NCI-H2196 treated with DMSO at 0.1 percent for 48 hours (cell line): ENCODE data around the gene EMC9.

Source experiments
- DNase-seq: peaks from one replicate; lab custom pipeline; 2025; ENCODE audit not compliant: unreplicated experiment; lab: John Stamatoyannopoulos, UW

Gene EMC9

DNA sequence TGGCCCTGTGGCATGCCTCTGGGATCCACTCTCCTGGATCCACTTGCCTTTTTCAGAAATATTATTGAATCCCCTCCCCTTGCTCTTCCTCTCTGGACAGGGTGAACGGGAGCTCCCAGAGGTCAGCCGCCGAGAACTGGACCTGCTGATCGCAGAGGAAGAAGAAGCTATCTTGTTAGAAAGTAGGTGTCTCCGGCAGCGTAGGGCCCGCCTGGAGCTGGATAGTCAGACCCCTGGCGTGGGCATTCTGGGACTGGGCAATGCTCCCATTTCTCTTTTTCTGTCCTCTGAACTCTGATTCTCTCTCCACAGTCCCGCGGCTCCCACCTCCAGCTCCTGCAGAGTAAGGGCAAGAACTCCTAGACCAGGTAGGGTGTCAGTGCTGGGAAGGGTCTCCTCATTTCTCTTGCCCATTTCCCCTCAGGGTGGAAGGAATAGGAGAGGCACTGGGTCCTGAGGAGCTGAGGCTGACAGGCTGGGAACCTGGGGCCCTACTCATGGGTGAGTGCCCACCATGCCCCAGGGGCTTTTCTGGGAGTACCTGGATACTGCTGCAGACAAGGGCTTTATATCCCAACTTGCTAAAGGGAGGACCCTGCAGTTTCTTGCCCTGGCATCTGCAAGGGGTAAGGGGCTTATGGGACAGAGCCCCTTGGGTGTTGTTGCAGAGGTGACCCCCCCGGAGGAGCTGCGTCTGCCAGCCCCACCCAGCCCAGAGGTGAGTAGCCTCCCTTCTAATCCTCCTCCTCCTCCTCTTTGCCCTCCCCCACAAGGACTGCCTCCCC, 35.8 kb upstream of the EMC9 start:
- no peak for DNase-seq

DNA sequence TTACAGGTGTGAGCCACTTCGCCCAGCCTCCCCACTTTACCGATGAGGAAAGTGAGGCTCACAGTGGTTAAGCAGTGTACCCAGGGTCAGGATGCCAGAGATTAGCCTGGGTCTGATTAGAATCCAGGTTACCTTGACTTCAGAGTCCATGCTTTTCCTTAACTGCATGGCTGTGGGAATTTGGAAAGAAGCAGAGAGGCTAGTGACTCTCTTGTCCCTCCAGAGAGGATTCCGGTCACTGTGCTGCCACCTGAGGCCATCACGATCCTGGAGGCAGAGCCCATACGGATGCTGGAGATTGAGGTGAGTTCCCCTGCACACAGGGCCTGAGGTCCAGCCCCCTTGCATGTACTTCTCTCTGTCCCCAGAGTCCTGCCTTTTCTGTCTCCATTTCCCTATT, 35.2 kb upstream of the EMC9 start:
- no peak for DNase-seq

DNA sequence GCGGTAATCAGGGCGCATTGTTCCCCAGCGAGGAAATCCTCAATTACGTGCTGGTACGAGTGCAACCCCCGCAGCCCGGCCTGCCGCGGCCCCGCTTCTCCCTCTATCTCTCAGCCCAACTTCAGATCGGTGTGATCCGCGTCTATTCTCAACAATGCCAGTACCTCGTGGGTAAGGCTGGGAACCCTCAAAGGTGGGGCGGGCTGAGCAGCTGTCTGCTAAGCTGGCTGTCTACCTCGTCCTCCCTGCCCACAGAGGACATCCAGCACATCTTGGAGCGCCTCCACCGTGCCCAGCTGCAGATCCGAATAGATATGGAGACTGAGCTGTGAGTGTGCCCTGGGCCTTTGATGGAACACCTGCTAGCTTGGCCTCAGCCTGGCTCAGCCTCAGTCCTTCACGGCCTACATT, 31.5 kb upstream of the EMC9 start:
- DNase-seq: no peak

DNA sequence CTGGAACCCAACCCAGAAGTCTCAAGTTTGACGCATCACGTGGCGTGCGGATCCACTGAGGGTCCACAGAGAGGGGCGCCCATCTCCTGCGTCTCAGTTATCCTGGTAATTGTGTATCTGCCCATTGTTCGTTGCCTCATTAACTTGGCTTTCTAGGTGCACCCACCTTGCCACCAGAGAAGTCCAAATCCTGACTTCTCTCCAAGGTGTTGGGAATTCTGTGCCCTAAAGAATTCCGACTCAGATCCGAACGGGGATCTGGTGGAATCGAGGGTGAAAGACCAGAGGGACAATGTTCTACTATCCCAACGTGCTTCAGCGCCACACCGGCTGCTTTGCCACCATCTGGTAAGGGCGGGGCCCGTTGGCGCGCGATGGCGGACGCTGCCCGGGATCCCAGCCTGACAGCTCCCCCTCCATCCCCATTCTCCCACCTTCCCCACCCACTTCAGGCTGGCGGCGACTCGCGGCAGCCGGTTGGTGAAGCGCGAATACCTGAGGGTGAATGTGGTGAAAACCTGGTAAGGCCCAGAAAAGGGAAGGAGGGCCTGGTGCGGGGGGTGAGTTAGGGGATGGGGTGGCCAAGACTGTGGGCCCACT, 31.0 kb upstream of the EMC9 start:
- no peak for DNase-seq

DNA sequence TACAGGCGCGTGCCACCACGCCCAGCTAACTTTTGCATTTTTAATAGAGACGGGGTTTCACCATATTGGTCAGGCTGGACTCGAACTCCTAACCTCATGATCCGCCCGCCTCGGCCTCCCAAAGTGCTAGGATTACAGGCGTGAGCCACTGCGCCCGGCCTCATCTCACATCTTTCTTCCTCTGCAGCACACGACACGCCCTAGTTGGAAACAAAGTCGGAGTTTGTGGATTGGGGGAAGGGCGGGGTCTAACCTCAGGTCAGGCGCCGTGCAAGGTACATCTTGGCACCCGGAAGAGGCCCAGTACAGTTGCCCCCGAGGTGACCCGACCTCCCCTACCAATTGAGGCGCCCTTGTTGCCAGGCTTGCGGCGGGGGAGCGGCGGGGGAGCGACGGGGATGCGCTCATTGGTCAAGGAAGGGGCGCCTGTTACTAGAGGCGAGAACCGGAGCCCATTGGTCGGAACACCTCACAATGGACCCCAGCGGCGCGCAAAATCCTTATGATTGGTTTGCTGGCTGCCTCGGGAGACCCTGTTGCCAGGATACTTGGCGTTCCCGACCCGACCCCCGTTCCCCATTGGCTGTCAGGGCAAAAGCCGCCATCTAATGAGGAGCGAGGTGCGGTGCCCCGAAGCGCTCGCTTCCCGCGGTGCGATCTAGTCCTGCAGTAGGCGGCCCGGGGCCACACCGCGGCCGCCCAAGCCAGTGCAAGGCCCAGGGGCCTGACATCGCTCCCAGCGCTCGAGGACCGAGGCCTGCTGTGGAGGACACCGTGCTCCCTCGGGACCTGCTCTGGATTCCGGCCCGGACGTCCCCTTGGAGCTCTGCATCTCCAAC, 30.2 kb upstream of the EMC9 start, which contains the start of gene REC8:
Gene REC8 (plus strand): TSS at position 659 of the 839 bp plus-strand sequence. CDS start 473 bp downstream, outside the sequence.
- DNase-seq: no peak

DNA sequence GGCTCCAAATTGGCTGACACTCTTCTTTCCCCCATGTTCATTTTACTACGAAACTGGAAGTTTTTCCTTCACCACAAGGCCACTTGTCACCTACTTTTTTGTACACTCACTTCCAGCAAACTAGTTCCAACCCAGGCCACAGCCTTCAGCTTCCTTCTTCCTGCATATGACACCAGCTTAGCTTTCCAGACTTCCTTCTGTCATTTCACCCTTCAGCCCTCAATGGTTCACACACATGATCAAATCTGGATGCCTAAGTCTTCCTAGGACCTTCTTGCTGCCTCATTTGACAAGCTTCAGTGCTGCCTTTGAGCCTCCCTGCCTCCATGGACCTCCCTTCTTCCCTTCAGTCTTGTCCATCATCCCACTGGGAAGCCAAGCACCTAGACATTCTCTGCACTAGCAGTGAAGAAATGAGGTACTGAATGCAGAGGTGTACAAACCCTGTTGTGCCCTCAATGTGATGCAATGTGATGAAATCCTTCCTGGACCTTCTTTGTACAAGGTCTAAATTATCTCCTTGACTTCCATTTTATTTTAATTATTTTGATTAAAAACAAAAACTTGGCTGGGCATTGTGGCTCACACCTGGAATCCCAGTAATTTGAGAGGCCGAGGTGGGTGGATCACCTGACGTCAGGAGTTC, 26.2 kb upstream of the EMC9 start:
- no peak for DNase-seq

DNA sequence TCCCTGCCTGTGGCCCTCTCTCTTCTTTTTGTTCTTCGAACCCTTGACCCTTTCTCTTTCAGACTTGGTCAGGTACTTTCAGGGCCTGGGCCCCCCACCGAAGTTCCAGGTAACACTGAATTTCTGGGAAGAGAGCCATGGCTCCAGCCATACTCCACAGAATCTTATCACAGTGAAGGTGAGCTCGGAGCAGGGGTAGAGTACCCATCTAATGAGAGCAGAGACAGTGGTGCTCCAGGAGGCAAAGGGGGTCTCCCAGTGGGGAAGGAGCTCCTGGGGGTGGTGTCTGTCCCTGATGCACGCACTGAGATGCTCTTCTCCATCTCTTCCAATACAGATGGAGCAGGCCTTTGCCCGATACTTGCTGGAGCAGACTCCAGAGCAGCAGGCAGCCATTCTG, 24.4 kb upstream of the EMC9 start:
- DNase-seq: no peak

DNA sequence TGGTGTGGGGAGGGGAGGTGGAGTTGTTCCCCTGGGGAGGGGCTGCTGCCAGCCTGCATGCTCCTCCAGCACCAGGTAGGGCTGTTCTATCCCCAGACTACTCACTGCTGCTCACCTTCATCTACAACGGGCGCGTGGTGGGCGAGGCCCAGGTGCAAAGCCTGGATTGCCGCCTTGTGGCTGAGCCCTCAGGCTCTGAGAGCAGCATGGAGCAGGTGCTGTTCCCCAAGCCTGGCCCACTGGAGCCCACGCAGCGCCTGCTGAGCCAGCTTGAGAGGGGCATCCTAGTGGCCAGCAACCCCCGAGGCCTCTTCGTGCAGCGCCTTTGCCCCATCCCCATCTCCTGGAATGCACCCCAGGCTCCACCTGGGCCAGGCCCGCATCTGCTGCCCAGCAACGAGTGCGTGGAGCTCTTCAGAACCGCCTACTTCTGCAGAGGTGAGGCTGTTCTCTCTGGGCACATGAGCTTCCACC, 23.2 kb upstream of the EMC9 start:
- no peak for DNase-seq

DNA sequence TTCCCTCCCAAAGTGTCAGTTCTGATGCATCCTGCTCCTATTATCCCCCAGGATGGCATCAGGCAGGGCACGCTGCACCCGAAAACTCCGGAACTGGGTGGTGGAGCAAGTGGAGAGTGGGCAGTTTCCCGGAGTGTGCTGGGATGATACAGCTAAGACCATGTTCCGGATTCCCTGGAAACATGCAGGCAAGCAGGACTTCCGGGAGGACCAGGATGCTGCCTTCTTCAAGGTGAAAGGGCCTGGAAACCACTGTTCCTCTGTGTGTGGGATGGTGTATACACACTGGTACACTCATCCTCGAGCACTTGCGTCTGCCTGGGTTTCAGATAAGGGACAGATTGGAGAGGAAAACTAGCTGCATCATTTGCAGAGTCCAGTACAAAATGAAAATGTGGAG, 20.7 kb upstream of the EMC9 start:
- no peak for DNase-seq

DNA sequence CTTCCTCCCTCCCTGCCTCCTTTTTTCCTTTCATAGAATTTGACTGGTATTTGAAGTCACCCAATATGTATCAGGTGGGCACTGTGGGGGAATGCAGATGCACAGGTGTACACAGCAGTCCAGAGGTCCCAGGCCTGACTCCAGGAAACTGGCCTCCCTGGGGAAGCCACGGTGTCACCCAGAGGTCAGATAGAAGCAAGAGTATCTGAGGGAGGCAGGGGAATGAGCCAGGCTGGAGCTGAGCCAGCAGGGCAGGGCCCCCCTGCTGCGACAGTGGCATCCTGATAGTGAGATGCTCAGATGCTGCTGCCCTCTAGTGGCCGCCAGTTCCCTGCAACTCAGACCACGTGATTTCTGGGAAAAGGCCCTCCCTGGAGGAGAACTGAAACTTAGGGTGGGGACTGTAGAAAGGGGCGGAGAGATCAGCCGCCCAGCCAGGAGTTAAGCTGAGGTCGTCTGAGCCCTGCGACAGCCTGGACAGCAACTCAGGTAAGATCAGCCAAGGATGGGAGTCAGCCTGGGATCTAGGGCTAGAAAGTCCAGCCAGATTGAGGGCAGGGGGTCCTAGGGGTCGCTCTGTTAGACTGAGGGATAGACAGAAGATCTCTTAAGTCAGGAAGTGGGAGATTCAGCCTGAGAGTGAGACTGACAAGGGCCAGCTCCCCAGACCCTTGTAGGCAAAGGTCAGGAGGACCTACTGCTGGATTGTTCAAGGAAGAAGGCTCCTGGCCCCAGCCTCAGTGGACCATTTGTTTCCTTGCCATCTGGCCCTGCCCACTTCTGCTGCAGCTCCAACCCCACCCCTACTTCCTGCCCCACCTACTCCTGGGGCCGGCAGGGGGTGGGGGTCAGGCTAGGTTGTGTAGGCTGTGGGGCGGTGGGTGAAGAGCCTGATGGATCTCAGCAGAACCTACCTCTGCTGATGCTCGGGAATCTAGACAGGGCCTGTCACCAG, 19.7 kb upstream of the EMC9 start, which contains the start of gene IRF9:
Gene IRF9 (plus strand): TSS at position 416 of the 955 bp plus-strand sequence. CDS start 880 bp downstream, outside the sequence.
- DNase-seq: peak; percentile 92

DNA sequence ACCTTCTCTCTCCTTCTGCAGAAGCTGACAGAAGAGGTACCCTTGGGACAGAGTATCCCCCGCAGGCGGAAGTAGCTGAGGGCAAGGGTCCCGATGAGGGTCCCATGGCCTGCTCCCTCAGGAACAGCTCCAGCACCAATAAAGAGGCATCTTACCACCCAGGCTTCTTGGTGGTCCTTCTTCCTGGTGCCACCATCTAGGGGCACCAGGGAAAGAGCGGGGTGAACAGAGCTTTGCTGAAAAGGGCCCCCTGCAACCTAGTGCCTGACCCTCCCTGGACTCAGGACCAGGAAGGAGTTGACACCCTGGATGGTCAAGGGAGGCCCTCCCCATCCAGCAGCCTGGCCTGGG, 19.1 kb upstream of the EMC9 start:
- no peak for DNase-seq

DNA sequence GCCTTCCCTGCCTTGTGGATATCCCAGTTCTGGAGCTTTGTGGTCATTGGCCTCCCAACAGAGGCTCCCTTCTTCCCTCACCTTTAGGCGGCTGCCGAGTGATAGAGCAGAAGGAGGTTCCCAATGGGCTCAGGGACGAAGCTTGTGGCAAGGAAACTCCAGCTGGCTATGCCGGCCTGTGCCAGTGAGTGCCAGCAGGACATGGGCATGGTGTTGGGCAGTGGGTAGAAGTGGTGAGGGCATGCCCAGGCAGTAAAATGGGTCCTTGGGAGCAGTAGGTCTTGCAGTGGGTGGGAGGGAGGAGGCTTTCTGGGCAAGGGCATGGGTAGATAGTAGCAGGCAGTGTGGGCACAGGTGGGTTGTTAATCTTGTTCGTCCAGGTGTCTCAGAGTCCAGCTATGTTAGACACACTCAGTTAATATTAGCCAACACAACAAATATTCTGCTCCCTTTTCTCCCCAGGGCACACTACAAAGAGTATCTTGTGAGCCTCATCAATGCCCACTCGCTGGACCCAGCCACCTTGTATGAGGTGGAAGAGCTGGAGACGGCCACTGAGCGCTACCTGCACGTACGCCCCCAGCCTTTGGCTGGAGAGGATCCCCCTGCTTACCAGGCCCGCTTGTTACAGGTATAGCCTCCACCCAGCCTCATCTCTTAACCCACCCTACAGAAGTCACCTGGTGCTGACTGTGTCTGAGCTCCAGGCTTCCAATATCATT, 18.5 kb upstream of the EMC9 start:
- DNase-seq: no peak

DNA sequence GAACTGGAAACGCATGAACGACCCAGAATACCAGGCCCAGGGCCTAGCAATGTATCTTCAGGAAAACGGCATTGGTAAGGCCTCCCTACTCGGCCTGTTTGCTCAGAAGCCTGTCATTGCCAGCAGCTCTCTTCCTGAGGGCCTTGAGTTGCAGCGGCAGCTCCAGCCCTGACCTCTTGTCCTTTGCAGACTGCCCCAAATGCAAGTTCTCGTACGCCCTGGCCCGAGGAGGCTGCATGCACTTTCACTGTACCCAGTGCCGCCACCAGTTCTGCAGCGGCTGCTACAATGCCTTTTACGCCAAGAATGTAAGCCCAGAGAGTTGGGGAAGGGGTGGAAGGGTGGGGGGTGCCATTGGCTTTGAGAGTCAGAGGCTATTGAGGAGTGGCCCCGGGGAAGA, 15.9 kb upstream of the EMC9 start:
- no peak for DNase-seq

DNA sequence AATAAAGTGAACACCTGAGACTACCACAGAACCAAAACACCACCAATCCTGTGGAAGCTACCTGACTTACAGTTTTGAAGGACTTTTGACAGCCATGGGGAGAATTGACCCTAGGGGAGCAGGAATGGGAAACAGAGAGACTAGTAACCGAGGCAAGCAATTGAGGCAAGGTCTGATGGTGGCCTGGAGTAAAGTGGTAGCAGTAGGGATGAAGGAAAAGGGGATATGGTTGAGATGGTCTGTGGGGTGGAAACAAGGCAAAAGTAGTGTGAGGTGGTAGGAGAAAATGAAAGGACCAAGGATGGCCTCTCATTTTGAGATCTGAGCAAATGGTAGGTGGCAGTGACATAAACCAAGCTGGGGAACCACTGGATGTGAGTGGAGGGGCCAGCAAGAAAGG, 15.4 kb upstream of the EMC9 start:
- no peak for DNase-seq

DNA sequence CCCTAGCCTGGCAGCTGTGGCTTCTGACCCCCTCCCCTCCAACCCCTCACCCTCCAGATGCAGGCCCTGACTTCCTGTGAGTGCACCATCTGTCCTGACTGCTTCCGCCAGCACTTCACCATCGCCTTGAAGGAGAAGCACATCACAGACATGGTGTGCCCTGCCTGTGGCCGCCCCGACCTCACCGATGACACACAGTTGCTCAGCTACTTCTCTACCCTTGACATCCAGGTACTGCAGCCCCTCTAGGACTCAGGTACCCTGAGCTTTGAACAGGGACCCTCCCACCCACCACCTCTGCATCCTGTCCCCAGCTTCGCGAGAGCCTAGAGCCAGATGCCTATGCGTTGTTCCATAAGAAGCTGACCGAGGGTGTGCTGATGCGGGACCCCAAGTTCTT, 13.7 kb upstream of the EMC9 start:
- no peak for DNase-seq

DNA sequence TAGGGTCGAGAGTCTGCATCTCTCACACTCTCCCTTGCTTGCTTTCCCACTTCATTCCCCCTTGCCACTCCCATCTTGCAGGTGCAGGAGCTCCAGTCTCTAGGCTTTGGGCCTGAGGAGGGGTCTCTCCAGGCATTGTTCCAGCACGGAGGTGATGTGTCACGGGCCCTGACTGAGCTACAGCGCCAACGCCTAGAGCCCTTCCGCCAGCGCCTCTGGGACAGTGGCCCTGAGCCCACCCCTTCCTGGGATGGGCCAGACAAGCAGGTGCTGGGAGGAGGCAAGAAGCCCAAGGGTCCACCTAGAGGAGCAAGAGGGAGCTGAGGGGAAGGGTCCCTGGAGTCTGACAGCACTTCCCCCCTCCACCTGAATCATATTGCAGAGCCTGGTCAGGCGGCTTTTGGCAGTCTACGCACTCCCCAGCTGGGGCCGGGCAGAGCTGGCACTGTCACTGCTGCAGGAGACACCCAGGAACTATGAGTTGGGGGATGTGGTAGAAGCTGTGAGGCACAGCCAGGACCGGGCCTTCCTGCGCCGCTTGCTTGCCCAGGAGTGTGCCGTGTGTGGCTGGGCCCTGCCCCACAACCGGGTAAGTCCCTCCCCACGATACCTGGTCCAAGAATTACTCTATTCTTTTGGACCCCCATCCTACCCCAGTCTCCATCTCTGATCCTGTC, 10.2 kb upstream of the EMC9 start:
- no peak for DNase-seq

DNA sequence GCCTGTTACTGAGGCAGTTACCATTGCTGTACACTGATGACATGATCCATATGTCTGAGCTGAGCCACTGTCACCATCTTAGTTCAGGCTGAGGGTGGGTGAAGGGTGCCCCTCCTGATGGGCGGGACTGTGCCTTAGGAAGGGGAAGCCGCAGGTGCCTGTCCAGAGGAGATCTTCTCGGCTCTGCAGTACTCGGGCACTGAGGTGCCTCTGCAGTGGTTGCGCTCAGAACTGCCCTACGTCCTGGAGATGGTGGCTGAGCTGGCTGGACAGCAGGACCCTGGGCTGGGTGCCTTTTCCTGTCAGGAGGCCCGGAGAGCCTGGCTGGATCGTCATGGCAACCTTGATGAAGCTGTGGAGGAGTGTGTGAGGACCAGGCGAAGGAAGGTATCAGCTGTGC, 9.6 kb upstream of the EMC9 start:
- DNase-seq: no peak

DNA sequence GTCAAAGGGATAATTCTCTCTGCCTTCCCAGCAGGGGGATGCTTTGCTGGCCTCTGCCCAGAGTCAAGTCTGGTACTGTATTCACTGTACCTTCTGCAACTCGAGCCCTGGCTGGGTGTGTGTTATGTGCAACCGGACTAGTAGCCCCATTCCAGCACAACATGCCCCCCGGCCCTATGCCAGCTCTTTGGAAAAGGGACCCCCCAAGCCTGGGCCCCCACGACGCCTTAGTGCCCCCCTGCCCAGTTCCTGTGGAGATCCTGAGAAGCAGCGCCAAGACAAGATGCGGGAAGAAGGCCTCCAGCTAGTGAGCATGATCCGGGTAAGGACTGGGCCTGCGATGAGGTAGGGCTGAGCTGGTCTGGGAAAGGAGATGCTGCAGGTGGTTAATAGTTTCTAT, 9.2 kb upstream of the EMC9 start:
- DNase-seq: no peak

DNA sequence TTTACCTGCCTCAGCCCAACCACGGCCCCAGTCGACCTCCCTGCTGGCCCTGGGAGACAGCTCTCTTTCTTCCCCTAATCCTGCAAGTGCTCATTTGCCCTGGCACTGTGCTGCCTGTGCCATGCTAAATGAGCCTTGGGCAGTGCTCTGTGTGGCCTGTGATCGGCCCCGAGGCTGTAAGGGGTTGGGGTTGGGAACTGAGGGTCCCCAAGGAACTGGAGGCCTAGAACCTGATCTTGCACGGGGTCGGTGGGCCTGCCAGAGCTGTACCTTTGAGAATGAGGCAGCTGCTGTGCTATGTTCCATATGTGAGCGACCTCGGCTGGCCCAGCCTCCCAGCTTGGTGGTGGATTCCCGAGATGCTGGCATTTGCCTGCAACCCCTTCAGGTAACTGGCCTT, 8.7 kb upstream of the EMC9 start:
- no peak for DNase-seq
